GM12875 (cell line): ENCODE data around the gene PKDCC.

Experiments used
- H3K4me3 ChIP-seq: one replicate; pipeline ENCODE4 v1.5.1; 2011; ENCODE audit warnings: low read depth, low read length, control low read depth
- TF ChIP-seq, protein P1 (sequence below): IDR thresholded peaks from 2 replicates; pipeline ENCODE4 v1.5.1; 2011; ENCODE audit warnings: low read depth, mild to moderate bottlenecking, control low read depth, inconsistent platforms, low read length, moderate library complexity, borderline replicate concordance; ENCODE audit not compliant: insufficient read depth

Gene PKDCC

DNA sequence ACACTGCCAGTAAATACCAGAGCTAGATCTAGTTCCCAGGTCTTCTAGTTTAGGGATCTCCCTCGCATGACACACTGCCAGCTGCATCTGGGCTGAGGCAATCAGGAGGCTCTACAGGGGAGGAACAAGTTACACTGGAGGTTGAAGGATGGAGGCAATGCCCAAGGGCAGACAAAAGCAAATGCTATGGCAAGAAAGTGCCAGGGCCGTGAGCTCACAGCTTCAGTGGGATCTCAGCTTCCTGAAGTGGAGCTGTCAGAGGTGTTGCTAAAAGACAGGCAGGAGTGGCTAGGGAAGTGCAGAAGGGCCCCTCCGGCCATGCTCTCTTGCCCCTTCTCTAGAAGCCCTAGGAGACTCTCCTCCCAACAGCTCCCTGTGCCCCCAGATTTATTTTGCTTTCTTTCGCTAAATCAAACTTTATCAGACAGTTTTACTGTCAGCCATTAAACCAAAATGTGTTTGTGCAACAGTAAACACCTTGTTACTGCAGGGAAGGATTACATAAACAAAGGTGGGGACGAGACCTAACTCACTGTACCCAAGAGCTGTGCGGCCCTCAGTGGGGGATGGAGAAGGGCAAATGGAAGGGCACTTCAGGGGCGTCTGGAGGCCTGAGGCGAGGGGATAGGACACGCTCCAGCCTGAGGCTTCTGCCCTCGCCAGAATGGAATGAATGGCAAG lies 39.4 kb upstream of the PKDCC start:
- TF ChIP-seq, protein P1, sequence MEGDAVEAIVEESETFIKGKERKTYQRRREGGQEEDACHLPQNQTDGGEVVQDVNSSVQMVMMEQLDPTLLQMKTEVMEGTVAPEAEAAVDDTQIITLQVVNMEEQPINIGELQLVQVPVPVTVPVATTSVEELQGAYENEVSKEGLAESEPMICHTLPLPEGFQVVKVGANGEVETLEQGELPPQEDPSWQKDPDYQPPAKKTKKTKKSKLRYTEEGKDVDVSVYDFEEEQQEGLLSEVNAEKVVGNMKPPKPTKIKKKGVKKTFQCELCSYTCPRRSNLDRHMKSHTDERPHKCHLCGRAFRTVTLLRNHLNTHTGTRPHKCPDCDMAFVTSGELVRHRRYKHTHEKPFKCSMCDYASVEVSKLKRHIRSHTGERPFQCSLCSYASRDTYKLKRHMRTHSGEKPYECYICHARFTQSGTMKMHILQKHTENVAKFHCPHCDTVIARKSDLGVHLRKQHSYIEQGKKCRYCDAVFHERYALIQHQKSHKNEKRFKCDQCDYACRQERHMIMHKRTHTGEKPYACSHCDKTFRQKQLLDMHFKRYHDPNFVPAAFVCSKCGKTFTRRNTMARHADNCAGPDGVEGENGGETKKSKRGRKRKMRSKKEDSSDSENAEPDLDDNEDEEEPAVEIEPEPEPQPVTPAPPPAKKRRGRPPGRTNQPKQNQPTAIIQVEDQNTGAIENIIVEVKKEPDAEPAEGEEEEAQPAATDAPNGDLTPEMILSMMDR: no peak
- no peak overlapping the region for H3K4me3 ChIP-seq

DNA sequence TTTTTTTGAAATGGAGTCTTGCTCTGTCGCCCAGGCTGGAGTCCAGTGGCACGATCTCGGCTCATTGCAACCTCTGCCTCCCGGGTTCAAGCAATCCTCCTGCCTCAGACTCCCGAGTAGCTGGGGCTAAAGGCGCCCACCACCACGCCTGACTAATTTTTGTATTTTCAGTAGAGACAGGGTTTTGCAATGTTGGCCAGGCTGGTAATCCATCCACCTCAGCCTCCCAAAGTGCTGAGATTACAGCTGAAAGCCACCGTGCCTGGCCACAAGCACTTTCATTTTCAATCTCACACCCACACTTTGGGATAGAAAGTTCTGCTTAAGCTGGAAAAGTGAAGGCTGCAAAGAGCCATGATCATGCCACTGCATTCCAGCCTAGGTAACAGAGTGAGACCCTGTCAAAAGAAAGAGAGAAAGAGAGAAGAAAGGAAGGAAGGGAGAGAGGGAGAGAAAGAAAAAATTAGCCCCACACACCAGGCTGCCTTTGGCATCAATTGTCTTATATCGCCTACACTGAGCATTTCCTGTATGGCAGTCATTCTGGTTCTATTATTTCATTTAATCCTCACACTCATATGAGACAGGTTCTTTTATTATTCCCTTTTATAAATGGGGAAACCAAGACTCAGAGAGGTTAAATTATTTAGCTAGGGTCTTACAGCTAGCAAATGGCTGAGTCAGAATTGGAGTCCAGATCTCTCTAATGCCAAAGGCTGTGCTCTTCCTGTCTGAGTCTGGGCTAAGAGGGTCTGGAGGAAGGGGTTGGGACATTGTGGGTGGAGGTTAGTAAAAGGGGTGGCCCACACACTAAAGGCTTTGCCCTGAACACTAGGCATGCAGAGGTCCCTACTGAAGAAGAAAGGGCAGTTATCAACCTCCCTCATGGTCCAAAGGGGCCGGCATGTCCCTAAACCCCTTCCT lies 37.9 kb upstream of the PKDCC start:
- no peak overlapping the region for H3K4me3 ChIP-seq
- TF ChIP-seq, protein P1: no peak

DNA sequence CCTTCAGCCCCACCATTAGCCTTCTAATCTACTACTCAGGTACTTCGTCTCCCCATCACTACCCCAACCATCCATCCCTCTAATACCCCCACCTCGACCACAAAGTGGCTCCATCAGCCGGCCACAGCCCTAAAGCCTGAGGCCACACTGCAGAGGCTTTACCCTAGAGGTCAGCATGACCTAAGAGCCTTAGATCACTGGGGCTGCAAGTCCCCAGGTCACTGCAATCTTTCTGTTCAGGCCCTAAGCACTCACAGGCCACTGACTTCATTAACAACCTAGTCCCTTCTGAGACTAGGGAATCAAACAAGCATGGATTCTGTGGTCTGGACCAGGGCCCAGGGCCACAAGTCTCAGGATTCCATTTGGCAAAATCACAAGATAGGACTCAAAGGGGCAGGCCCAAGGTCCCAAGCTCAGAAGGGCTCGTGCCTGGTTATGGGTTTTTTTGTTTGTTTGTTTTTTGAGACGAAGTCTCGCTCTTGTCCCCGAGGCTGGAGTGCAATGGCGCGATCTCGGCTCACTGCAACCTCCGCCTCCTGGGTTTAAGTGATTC lies 37.0 kb upstream of the PKDCC start:
- TF ChIP-seq, protein P1: no peak
- H3K4me3 ChIP-seq: no peak overlapping the region

DNA sequence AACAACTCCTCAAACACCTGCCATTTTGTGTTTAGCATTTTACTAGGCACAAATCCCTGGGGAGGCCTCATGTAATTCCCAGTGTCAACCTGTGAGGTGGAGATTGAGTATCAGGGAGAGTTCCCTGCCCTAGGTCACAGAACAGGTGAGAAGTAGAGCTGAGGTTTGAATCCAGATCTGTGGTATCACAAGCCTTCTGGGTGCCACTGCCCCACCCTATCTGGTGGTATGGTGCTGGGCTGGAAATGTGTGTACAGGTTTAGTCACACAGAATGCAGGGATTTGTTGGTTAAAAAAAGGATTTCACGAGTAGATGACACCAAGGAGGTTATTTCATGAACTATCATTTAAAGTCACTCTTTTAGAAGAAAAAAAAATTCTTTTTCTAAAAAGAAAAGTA lies 35.7 kb upstream of the PKDCC start:
- TF ChIP-seq, protein P1: no peak
- no peak overlapping the region for H3K4me3 ChIP-seq

DNA sequence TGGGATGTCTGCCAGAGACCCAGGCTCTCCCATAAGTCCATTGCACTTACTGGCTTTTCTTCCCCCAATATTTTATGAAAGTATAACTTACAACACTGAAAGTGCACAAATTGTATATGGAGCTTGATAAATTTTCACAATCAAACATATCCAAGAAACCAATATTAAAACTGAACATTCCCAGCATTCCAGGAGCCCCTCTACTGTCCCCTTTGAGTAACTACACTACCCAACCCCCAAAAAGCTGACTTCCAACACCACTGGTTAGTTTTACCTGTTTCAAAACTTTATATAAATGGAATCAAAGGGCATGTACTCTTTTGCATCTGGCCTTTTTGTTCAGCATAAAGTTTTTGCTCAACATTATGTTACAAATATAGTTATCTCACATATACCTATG lies 35.2 kb upstream of the PKDCC start:
- H3K4me3 ChIP-seq: no peak overlapping the region
- TF ChIP-seq, protein P1: no peak

DNA sequence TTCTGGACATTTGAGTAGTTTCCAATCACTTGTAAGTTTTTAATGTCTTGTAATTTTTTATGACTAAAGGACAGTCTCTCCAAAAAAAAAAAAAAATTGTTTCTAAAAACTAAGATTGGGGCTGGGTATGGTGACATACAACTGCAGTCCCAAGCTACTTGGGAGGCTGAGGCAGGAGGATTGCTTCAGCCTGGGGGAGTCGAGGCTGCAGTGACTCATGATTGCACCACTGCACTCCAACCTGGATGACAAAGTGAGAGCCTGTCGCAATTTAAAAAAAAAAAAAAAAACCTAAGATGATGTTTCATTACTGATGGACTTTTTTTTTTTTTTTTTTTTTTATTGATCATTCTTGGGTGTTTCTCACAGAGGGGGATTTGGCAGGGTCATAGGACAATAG lies 34.4 kb upstream of the PKDCC start:
- TF ChIP-seq, protein P1: no peak

More for the DNA sequence above, 34.4 kb upstream of the PKDCC start:
- H3K4me3 ChIP-seq: no peak overlapping the region
